ENCODE results near the gene LPIN2. TPM values are rescaled to one million over a fixed set of nuclear protein-coding genes. Genes with fewer than 3 reads are reported as not detected.

The LPIN2 gene
- total and polyA plus RNA-seq, 2 experiments from 2014 or later = 9.0 to 10.8 TPM

DNA sequence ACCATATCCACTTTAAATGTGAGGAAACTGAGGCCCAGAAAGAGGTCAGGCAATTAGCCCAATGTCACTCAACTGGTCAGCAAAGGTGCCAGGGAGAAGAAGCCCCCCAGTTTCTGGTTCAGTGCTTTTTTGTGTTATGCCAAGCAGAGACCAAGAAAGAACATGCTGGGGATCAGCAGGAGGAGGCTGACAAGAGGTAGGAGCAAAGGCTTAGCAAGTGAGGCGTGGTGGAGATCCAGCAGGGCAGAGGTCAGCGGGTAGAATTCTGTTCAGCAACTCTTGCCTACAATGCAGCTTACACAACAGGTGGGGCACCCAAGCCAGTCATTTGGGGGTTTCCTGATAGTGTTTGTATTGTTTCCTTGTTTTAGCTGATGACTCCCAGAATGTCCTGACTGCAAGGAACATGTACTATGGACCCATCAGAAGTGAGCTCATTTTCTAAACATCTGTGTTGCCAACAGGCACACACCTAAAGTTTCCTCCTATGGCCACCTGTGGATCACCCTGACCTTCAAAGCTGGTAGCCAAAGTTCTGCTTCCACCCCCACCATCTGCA, 28.2 kb downstream of the LPIN2 start (continued):
- TF ChIP-seq, protein P1, sequence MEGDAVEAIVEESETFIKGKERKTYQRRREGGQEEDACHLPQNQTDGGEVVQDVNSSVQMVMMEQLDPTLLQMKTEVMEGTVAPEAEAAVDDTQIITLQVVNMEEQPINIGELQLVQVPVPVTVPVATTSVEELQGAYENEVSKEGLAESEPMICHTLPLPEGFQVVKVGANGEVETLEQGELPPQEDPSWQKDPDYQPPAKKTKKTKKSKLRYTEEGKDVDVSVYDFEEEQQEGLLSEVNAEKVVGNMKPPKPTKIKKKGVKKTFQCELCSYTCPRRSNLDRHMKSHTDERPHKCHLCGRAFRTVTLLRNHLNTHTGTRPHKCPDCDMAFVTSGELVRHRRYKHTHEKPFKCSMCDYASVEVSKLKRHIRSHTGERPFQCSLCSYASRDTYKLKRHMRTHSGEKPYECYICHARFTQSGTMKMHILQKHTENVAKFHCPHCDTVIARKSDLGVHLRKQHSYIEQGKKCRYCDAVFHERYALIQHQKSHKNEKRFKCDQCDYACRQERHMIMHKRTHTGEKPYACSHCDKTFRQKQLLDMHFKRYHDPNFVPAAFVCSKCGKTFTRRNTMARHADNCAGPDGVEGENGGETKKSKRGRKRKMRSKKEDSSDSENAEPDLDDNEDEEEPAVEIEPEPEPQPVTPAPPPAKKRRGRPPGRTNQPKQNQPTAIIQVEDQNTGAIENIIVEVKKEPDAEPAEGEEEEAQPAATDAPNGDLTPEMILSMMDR (conservative IDR thresholded peaks at IDR 0.05; ENCODE audit: low read depth in 2 of 2) = no peak
- TF ChIP-seq EZH2 (IDR thresholded peaks at IDR 0.05; ENCODE audit: low read depth, unreplicated experiment) (no peak), ZNF114 (CRISPR knock-in tag; IDR thresholded peaks at IDR 0.05) (no peak), NANOG (IDR thresholded peaks at IDR 0.05; ENCODE audit: borderline replicate concordance) (no peak)
- TF ChIP-seq, protein P2, sequence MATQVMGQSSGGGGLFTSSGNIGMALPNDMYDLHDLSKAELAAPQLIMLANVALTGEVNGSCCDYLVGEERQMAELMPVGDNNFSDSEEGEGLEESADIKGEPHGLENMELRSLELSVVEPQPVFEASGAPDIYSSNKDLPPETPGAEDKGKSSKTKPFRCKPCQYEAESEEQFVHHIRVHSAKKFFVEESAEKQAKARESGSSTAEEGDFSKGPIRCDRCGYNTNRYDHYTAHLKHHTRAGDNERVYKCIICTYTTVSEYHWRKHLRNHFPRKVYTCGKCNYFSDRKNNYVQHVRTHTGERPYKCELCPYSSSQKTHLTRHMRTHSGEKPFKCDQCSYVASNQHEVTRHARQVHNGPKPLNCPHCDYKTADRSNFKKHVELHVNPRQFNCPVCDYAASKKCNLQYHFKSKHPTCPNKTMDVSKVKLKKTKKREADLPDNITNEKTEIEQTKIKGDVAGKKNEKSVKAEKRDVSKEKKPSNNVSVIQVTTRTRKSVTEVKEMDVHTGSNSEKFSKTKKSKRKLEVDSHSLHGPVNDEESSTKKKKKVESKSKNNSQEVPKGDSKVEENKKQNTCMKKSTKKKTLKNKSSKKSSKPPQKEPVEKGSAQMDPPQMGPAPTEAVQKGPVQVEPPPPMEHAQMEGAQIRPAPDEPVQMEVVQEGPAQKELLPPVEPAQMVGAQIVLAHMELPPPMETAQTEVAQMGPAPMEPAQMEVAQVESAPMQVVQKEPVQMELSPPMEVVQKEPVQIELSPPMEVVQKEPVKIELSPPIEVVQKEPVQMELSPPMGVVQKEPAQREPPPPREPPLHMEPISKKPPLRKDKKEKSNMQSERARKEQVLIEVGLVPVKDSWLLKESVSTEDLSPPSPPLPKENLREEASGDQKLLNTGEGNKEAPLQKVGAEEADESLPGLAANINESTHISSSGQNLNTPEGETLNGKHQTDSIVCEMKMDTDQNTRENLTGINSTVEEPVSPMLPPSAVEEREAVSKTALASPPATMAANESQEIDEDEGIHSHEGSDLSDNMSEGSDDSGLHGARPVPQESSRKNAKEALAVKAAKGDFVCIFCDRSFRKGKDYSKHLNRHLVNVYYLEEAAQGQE (IDR thresholded peaks at IDR 0.05; ENCODE audit: unreplicated experiment) = no peak

DNA sequence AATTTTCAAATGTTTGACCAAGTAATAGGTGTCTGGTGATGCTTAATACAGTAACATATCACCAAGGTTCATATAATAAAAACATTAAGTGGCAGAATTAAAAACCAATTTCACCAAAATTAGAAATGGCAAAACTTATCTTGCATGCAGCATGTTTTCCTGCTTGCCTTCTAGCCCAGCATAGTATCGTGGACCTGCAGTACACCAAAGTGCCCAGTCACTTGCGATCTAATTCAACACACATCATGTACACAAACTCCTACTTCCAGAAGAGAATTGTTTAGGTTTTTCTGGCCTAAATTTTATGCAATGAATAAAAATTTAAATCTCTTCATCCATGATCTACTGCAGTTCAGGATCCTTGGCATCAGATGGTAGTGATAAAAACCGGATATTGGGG, 28.9 kb downstream of the LPIN2 start:
- no peak overlapping the region for H3K4me3 ChIP-seq
- peaks cover 28% of the 10 kb centered on the region for H3K4me1 ChIP-seq (ENCODE audit: insufficient read depth)
- H4K20me1 ChIP-seq (replicated peaks; ENCODE audit: insufficient read depth) = no peaks in the 10 kb centered on the region
- H3K4me2 ChIP-seq = no peak overlapping the region
- no peaks in the 10 kb centered on the region for H3F3A ChIP-seq (replicated peaks; ENCODE audit: low read depth)
- no peaks in the 10 kb centered on the region for H3K9me2 ChIP-seq (ENCODE audit: insufficient read depth)
- Mint-ChIP-seq H3K4me1 (peaks cover 46% of the 10 kb centered on the region), H3K36me3 (ENCODE audit: low read depth) (peaks cover 10% of the 10 kb centered on the region; the same call in 1 of the 3 replicates), H3K4me3 (no peak overlapping the region), H3K9me3 (no peaks in the 10 kb centered on the region), H3K27ac (no peak overlapping the region), H3K27me3 (ENCODE audit: insufficient read depth, low read depth, poor library complexity) (peaks cover 6% of the 10 kb centered on the region)
- no peak for DNase-seq (ENCODE audit: low spot score)
- ATAC-seq = no peak
- H3K27ac ChIP-seq (ENCODE audit: low read depth) = no peak overlapping the region
- H2AFZ ChIP-seq = no peak overlapping the region
- no peaks in the 10 kb centered on the region for H3K36me3 ChIP-seq (ENCODE audit: insufficient read depth)
- H3K79me2 ChIP-seq (replicated peaks; ENCODE audit: insufficient read depth) = peaks cover 54% of the 10 kb centered on the region
- TF ChIP-seq EZH2 (IDR thresholded peaks at IDR 0.05; ENCODE audit: low read depth, unreplicated experiment) (no peak), NANOG (IDR thresholded peaks at IDR 0.05; ENCODE audit: borderline replicate concordance) (no peak)
- H3K27me3 ChIP-seq (ENCODE audit: insufficient read depth) = no peaks in the 10 kb centered on the region

DNA sequence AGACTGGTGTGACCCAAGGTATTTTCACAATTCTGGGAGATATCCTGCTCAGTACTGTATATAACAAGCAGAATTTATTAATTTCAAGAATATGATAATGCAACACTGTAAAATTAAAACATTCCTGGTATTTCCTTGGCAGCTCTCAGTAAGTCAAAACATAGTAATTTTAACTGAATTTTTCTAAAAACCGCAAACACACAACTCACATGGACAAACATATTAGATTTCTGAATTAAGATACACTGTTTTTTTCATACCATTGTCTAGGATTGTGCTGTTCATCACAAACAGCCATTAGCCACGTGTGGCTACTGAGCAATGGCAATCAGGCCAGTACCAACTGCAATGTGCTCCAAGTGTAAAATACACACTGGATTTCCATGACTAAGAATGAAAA, 29.6 kb downstream of the LPIN2 start:
- Histone ChIP-seq H3K9me2 (ENCODE audit: insufficient read depth) (no peaks in the 10 kb centered on the region), H3F3A (replicated peaks; ENCODE audit: low read depth) (no peaks in the 10 kb centered on the region), H3K27me3 (ENCODE audit: insufficient read depth) (no peaks in the 10 kb centered on the region), H2AFZ (no peak overlapping the region), H3K4me2 (no peak overlapping the region), H3K79me2 (replicated peaks; ENCODE audit: insufficient read depth) (peaks cover 49% of the 10 kb centered on the region), H3K4me3 (no peak overlapping the region), H3K27ac (ENCODE audit: low read depth) (no peak overlapping the region), H3K36me3 (ENCODE audit: insufficient read depth) (no peaks in the 10 kb centered on the region), H4K20me1 (replicated peaks; ENCODE audit: insufficient read depth) (no peaks in the 10 kb centered on the region), H3K4me1 (ENCODE audit: insufficient read depth) (peaks cover 28% of the 10 kb centered on the region)
- H3K9me3 Mint-ChIP-seq = no peaks in the 10 kb centered on the region
- no peak for ATAC-seq
- no peak overlapping the region for H3K4me3 Mint-ChIP-seq
- no peak overlapping the region; the same call in 1 of the 2 replicates for H3K27ac Mint-ChIP-seq
- peaks cover 46% of the 10 kb centered on the region for H3K4me1 Mint-ChIP-seq
- no peak for DNase-seq (ENCODE audit: low spot score)
- H3K36me3 Mint-ChIP-seq (ENCODE audit: low read depth) = peaks cover 10% of the 10 kb centered on the region; the same call in 1 of the 3 replicates
- H3K27me3 Mint-ChIP-seq (ENCODE audit: insufficient read depth, low read depth, poor library complexity) = peaks cover 6% of the 10 kb centered on the region
- TF ChIP-seq, protein P1 (conservative IDR thresholded peaks at IDR 0.05; ENCODE audit: low read depth in 2 of 2) = no peak
- no peak for TF ChIP-seq NANOG (IDR thresholded peaks at IDR 0.05; ENCODE audit: borderline replicate concordance)
- TF ChIP-seq EZH2phosphoT487 (IDR thresholded peaks at IDR 0.05; ENCODE audit: unreplicated experiment) = no peak
- TF ChIP-seq STAT1 (IDR thresholded peaks at IDR 0.05; ENCODE audit: unreplicated experiment) = no peak
- no peak for TF ChIP-seq CREB1 (CRISPR knock-in tag; IDR thresholded peaks at IDR 0.05; ENCODE audit: low read depth)
- TF ChIP-seq, protein P2 (IDR thresholded peaks at IDR 0.05; ENCODE audit: unreplicated experiment) = no peak
- TF ChIP-seq POLR2AphosphoS5 (IDR thresholded peaks at IDR 0.05; ENCODE audit: low read depth) = no peak
